Measurements from ENCODE around the gene TMEM167A.

TMEM167A gene
- long read RNA-seq, full-length matches to known transcripts: 89 of 97 reads
- long read RNA-seq, partial matches to known transcripts: 3 of 97 reads
- long read RNA-seq, other reads (novel, unspliced or antisense): 5 of 97 reads

DNA sequence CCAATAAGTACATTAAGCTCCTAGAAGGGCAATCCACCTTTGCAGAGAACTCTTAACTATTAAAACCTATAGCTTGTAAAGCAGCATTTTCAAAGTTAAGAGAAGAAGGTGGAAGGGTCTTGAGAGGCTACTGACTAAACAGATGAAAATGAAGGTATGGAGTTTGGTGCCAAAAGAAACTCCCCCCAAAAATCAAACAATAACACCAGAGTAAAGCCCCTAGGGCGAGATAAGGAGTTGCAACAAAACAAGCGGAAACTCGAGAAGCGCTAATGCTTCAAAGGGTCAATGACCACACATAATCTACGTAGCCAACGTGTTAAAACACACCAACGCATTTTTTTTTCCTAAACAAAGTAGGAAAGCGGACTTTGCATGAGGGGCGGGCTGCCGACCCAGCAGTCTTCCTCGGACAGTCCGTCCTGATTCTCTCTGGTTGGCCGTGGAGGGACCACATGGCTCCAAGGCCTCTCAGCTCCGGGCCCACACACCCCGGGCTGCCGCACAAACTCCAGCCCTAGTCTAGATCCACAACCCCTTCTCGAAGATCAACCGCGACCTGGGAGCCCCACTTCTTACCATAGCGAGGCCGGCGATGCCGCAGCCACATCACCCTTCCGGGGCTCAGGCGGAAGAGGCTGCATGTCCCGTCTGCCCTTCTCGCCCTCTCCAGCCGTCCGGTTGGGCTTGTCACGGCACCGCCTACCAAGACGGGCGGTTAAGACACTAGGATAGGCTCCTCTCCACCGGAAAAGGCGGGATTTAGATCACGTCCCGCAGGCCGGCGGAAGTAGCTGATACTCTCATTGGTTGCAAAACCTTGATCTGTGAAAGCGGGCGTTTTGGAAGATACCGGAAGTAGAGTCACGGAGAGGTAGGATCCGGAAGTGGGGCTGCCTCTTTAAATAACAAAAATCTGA, at the start of gene TMEM167A, which contains the start of gene XRCC4:
Gene TMEM167A (minus strand): TSS at position 653 of the 920 bp plus-strand sequence. CDS start 71 bp downstream, at position 582.
Gene XRCC4 (plus strand): TSS at position 806 of the 920 bp plus-strand sequence. CDS start 27,373 bp downstream, outside the sequence.
- Histone ChIP-seq H3K4me3 (replicated peaks; ENCODE audit: insufficient read depth, low read length) (peak within 1 kb of the TSS; percentile 62), H3K27me3 (ENCODE audit: insufficient read depth, poor library complexity, severe bottlenecking) (no peaks in the 10 kb centered on the region), H3K27ac (replicated peaks) (peak within 1 kb of the TSS; percentile 81)
- TF ChIP-seq SPI1 (IDR thresholded peaks at IDR 0.05; ENCODE audit: borderline replicate concordance, low read depth) (no peak), GABPA (IDR thresholded peaks at IDR 0.05; ENCODE audit: low read depth) (peak; percentile 81), CTCF (IDR thresholded peaks at IDR 0.05; ENCODE audit: insufficient read depth, low read length) (no peak), POLR2AphosphoS5 (IDR thresholded peaks at IDR 0.05; ENCODE audit: low read depth) (peak; percentile 87)
- TF ChIP-seq, protein P1, sequence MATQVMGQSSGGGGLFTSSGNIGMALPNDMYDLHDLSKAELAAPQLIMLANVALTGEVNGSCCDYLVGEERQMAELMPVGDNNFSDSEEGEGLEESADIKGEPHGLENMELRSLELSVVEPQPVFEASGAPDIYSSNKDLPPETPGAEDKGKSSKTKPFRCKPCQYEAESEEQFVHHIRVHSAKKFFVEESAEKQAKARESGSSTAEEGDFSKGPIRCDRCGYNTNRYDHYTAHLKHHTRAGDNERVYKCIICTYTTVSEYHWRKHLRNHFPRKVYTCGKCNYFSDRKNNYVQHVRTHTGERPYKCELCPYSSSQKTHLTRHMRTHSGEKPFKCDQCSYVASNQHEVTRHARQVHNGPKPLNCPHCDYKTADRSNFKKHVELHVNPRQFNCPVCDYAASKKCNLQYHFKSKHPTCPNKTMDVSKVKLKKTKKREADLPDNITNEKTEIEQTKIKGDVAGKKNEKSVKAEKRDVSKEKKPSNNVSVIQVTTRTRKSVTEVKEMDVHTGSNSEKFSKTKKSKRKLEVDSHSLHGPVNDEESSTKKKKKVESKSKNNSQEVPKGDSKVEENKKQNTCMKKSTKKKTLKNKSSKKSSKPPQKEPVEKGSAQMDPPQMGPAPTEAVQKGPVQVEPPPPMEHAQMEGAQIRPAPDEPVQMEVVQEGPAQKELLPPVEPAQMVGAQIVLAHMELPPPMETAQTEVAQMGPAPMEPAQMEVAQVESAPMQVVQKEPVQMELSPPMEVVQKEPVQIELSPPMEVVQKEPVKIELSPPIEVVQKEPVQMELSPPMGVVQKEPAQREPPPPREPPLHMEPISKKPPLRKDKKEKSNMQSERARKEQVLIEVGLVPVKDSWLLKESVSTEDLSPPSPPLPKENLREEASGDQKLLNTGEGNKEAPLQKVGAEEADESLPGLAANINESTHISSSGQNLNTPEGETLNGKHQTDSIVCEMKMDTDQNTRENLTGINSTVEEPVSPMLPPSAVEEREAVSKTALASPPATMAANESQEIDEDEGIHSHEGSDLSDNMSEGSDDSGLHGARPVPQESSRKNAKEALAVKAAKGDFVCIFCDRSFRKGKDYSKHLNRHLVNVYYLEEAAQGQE (IDR thresholded peaks at IDR 0.05; ENCODE audit: insufficient replicate concordance, low read depth): no peak
- peak; percentile 71 to 95 for DNase-seq (ENCODE audit: low read depth in 1 of 2, low spot score in 1 of 2)

GRCh38 chr5:83126501-83126900, 49.3 kb upstream of the TMEM167A start:
- DNase-seq (ENCODE audit: low read depth in 1 of 2, low spot score in 1 of 2): no peak
- TF ChIP-seq SPI1 (IDR thresholded peaks at IDR 0.05; ENCODE audit: borderline replicate concordance, low read depth) (no peak), GABPA (IDR thresholded peaks at IDR 0.05; ENCODE audit: low read depth) (no peak), POLR2AphosphoS5 (IDR thresholded peaks at IDR 0.05; ENCODE audit: low read depth) (no peak), CTCF (IDR thresholded peaks at IDR 0.05; ENCODE audit: insufficient read depth, low read length) (no peak)
- TF ChIP-seq, protein P1 (IDR thresholded peaks at IDR 0.05; ENCODE audit: insufficient replicate concordance, low read depth): no peak
- Histone ChIP-seq H3K27ac (replicated peaks) (no peak overlapping the region), H3K27me3 (ENCODE audit: insufficient read depth, poor library complexity, severe bottlenecking) (no peaks in the 10 kb centered on the region), H3K4me3 (replicated peaks; ENCODE audit: insufficient read depth, low read length) (no peak overlapping the region)

- Histone ChIP-seq H3K27me3 (ENCODE audit: insufficient read depth, poor library complexity, severe bottlenecking) (no peaks in the 10 kb centered on the region), H3K4me3 (replicated peaks; ENCODE audit: insufficient read depth, low read length) (no peak overlapping the region), H3K27ac (replicated peaks) (no peak overlapping the region)
- TF ChIP-seq POLR2AphosphoS5 (IDR thresholded peaks at IDR 0.05; ENCODE audit: low read depth): no peak
- TF ChIP-seq, protein P1 (IDR thresholded peaks at IDR 0.05; ENCODE audit: insufficient replicate concordance, low read depth): no peak
- TF ChIP-seq CTCF (IDR thresholded peaks at IDR 0.05; ENCODE audit: insufficient read depth, low read length): no peak
- no peak for TF ChIP-seq SPI1 (IDR thresholded peaks at IDR 0.05; ENCODE audit: borderline replicate concordance, low read depth)
- no peak for TF ChIP-seq GABPA (IDR thresholded peaks at IDR 0.05; ENCODE audit: low read depth)
- DNase-seq (ENCODE audit: low read depth in 1 of 2, low spot score in 1 of 2): no peak
These were observed 48.4 kb upstream of the TMEM167A start for GRCh38 chr5:83125560-83125959.
